Dendritic cell treated with granulocyte-macrophage colony-stimulating factor and Interleukin-4, amounts not matched to agents 40 ng/mL and 50 ng/mL, for 4 days (primary cell): ENCODE data around the gene ADORA2A.

Source experiments
- H3K27ac Mint-ChIP-seq: one replicate; pipeline ENCODE4 v1.8.0; 2022; ENCODE audit warnings: mild to moderate bottlenecking, mixed read lengths
- H3K27me3 Mint-ChIP-seq: one replicate; pipeline ENCODE4 v1.8.0; 2022; ENCODE audit warnings: mild to moderate bottlenecking, mixed read lengths
- H3K36me3 Mint-ChIP-seq: one replicate; pipeline ENCODE4 v1.8.0; 2022; ENCODE audit warnings: low read depth, mixed read lengths
- H3K4me1 Mint-ChIP-seq: one replicate; pipeline ENCODE4 v1.8.0; 2022; ENCODE audit warnings: low read depth, mixed read lengths
- H3K4me3 Mint-ChIP-seq: one replicate; pipeline ENCODE4 v1.8.0; 2022; ENCODE audit warnings: mild to moderate bottlenecking, moderate library complexity, mixed read lengths
- H3K9me3 Mint-ChIP-seq: one replicate; pipeline ENCODE4 v1.8.0; 2022; ENCODE audit warnings: mixed read lengths
- intact Hi-C: fragments of 100-400 bp; cut with micrococcal nuclease; formaldehyde crosslinking; loops from one replicate; pipeline ENCODE4 v1.15.0; 2022

The ADORA2A gene

DNA sequence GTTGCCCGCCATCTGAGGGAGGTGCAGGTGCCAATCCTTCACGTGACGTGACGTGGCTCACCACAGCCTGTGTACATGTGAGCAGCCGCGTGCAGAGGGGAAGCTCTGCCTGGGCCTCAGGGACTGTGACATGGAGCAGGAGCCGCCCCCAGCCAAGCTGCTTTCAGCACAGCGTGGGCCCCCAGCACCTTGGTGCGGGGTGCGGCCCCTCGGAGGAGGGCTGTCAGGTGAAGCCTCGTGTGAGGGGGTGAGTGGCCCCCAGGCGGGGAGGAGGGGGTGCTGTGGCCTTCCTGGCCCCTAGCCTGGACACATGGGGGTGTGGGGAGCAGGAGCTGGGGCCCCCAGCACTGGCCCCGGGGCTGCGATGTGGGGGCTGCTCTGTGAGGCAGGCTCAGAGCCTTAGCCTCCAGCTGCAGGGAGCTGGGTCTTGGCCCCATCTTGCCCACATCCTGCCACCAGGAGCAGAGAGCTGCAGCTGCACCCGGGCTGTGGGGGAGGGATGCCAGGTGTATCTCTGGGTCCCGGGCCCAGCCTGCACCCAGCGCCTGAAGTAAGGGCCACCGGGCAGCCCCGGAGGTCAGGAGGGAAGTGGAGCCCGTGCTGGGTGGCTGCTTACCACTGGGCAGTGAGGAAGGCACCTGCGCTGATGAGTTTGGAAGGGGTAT, at the start of gene ADORA2A:
Gene ADORA2A, plus strand, starts transcription at position 100 of the 665 bp plus-strand sequence. CDS start 5,806 bp downstream, outside the sequence.
- peaks cover 22% of the 10 kb centered on the region for H3K27me3 Mint-ChIP-seq
- no peaks in the 10 kb centered on the region for H3K36me3 Mint-ChIP-seq
- intact Hi-C loops: no loop called here
- peak within 1 kb of the TSS; percentile 38 for H3K27ac Mint-ChIP-seq
- peaks cover 80% of the 10 kb centered on the region for H3K4me1 Mint-ChIP-seq
- no peaks in the 10 kb centered on the region for H3K9me3 Mint-ChIP-seq
- H3K4me3 Mint-ChIP-seq: no peak within 1 kb of the TSS

DNA sequence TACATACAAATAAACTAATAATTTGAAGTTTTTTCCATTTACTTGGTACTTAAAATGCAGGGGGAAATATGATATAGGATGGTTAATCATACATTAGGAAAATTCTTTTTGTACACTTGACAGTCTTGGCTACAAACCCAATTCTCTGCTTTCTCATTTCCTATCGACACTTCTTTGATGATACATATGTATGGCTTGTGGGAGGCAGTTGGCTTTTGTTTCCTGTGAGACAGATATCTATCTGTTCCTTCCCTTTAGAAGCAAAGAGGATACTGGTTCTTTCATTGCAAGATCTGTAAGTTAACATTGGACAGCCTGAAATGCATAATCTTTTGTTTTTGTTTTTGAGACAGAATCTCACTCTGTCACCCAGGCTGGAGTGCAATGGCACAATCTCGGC, 47.9 kb upstream of the ADORA2A start:
- H3K9me3 Mint-ChIP-seq: no peaks in the 10 kb centered on the region
- H3K27ac Mint-ChIP-seq: no peak overlapping the region
- no peaks in the 10 kb centered on the region for H3K27me3 Mint-ChIP-seq
- H3K36me3 Mint-ChIP-seq: peaks cover 12% of the 10 kb centered on the region
- intact Hi-C loops: no loop called here
- H3K4me3 Mint-ChIP-seq: no peak overlapping the region
- H3K4me1 Mint-ChIP-seq: peaks cover 38% of the 10 kb centered on the region

DNA sequence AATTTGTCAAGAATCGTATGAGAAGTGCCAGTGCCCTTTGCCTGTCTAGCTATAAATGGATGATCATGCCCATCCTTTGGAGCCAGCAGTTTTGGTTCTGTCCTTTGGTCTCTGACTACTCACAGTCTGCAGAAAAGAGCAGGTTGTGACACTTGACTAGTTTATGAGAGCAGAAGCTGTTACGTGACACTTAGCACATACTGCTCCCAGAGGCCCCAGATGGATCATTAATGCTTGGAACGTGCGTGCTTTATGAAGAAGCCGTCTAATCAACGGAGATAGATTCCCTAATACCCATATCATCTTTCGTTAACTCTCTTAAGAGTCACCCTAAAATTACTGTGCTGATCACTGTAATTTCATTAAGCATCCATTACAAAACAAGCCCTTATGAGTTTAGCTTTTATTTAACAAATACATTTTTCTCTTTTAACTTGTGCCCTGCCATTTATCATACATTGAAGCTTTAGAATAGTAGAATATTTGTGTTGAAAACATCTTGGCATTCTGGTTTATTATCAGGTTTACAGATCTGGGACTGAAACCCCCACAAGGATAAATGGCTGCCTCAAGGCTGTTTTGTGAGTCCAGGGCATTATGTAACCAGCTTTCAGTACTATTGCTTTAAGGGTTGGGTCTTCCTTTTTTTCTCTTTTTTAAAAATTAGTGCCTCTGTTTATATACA, 47.0 kb upstream of the ADORA2A start:
- Mint-ChIP-seq H3K27ac (no peak overlapping the region), H3K9me3 (no peaks in the 10 kb centered on the region), H3K36me3 (peaks cover 12% of the 10 kb centered on the region), H3K4me3 (no peak overlapping the region), H3K4me1 (peaks cover 34% of the 10 kb centered on the region), H3K27me3 (no peaks in the 10 kb centered on the region)
- intact Hi-C loops: no loop called here

- H3K9me3 Mint-ChIP-seq: no peaks in the 10 kb centered on the region
- no peaks in the 10 kb centered on the region for H3K27me3 Mint-ChIP-seq
- no peak overlapping the region for H3K27ac Mint-ChIP-seq
- no peak overlapping the region for H3K4me3 Mint-ChIP-seq
- H3K36me3 Mint-ChIP-seq: peaks cover 8% of the 10 kb centered on the region
- intact Hi-C loops: no loop called here
- H3K4me1 Mint-ChIP-seq: peaks cover 34% of the 10 kb centered on the region
These were observed 46.5 kb upstream of the ADORA2A start for GRCh38 chr22:24380905-24381230.

DNA sequence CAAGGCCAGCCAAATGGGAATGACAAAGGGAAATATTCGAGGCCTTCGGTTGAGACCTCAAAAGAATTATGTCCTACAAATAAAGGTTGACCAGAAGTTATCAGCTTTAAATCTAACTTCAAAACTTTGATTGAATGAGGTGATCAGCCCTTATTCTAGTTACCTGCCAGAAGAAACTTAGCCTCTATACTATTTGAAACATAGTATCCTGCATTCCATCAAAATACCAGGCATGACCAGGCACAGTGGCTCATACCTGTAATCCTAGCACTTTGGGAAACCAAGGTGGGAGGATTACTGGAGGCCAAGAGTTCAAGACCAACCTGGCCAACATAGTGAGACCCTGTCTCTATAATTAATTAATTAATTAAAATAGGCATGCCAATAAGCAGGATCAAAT, 44.3 kb upstream of the ADORA2A start:
- Mint-ChIP-seq H3K27ac (peak overlapping the region; percentile 52), H3K4me3 (no peak overlapping the region), H3K36me3 (no peaks in the 10 kb centered on the region), H3K4me1 (peaks cover 30% of the 10 kb centered on the region), H3K27me3 (no peaks in the 10 kb centered on the region), H3K9me3 (no peaks in the 10 kb centered on the region)
- intact Hi-C loops: no loop called here

DNA sequence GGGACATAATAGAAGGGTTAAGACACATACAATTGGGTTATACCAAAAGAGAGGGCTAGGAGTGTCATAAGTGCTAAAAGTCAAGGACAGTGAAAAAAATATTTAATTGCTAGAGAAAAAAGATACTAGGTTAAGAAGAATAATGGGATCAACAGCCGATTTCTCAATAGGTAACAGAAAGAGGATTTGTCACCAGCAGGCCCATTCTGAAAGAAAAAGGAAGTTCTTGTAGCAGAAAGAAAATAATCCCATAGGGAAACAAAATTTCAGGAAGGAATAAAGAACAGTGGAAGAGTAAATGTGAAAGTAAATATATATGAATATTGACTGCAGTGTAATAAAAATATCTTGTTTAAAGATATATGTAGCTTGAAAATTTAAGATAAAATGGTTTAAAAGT, 43.3 kb upstream of the ADORA2A start:
- intact Hi-C loops: no loop called here
- H3K9me3 Mint-ChIP-seq: no peaks in the 10 kb centered on the region
- H3K27ac Mint-ChIP-seq: peak overlapping the region; percentile 52
- H3K4me3 Mint-ChIP-seq: no peak overlapping the region
- H3K4me1 Mint-ChIP-seq: peaks cover 30% of the 10 kb centered on the region
- H3K27me3 Mint-ChIP-seq: no peaks in the 10 kb centered on the region
- no peaks in the 10 kb centered on the region for H3K36me3 Mint-ChIP-seq

GRCh38 chr22:24386937-24387471, 40.4 kb upstream of the ADORA2A start:
- Mint-ChIP-seq H3K27ac (no peak overlapping the region), H3K4me1 (peaks cover 49% of the 10 kb centered on the region), H3K9me3 (no peaks in the 10 kb centered on the region), H3K27me3 (no peaks in the 10 kb centered on the region), H3K36me3 (no peaks in the 10 kb centered on the region), H3K4me3 (no peak overlapping the region)
- intact Hi-C loops: no loop called here

GRCh38 chr22:24389680-24390079, 37.7 kb upstream of the ADORA2A start:
- peak overlapping the region; percentile 59 for H3K27ac Mint-ChIP-seq
- no peaks in the 10 kb centered on the region for H3K27me3 Mint-ChIP-seq
- intact Hi-C loops: no loop called here

DNA sequence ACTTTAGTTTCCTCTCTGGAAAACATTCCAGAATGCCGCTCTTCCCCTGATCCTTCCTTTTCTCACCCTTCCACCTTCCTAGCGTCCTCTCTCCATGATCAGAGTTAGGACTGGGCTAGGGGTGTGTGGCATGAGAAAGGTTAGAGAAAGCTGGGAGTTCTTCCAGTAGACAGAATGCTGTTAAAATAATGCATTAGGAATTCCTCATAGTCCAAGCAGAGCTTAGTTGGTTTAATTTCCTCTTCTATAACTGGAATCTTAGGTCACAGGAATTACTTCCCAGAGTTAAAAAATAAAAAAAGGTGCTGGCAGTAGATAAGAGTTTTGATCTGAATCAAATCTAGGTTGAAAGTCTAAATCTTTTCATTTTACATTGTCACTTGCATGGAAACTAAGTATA, 37.2 kb upstream of the ADORA2A start:
- no peak overlapping the region for H3K4me3 Mint-ChIP-seq
- intact Hi-C loops: no loop called here
- H3K9me3 Mint-ChIP-seq: no peaks in the 10 kb centered on the region
- peaks cover 47% of the 10 kb centered on the region for H3K4me1 Mint-ChIP-seq
- peaks cover 8% of the 10 kb centered on the region for H3K36me3 Mint-ChIP-seq
- H3K27me3 Mint-ChIP-seq: no peaks in the 10 kb centered on the region
- H3K27ac Mint-ChIP-seq: peak overlapping the region; percentile 59

More at GRCh38 chr22:24389680-24390079, 37.7 kb upstream of the ADORA2A start:
- no peak overlapping the region for H3K4me3 Mint-ChIP-seq
- no peaks in the 10 kb centered on the region for H3K9me3 Mint-ChIP-seq
- peaks cover 46% of the 10 kb centered on the region for H3K4me1 Mint-ChIP-seq
- peaks cover 3% of the 10 kb centered on the region for H3K36me3 Mint-ChIP-seq

DNA sequence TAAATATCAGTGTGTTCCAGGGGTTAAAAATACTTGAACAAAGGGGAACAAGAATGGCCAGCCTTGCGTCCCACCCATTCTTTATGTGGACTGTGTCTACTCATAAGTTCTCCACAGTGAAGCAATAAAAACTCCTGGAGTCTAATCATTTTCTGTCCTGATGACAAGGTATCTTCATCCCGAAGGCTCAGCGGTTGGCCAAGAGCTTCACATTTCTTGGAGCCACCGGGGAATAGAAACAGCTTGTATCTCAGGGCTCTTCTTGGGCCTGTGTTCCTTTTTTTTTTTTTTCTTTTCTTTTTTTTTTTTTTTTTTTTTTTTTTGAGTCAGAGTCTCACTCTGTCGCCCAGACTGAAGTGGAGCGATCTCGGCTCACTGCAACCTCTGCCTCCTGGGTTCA, 36.8 kb upstream of the ADORA2A start:
- Mint-ChIP-seq H3K9me3 (no peaks in the 10 kb centered on the region), H3K36me3 (peaks cover 12% of the 10 kb centered on the region), H3K4me1 (peaks cover 51% of the 10 kb centered on the region), H3K27ac (peak overlapping the region; percentile 59), H3K27me3 (no peaks in the 10 kb centered on the region), H3K4me3 (no peak overlapping the region)
- intact Hi-C loops: no loop called here

DNA sequence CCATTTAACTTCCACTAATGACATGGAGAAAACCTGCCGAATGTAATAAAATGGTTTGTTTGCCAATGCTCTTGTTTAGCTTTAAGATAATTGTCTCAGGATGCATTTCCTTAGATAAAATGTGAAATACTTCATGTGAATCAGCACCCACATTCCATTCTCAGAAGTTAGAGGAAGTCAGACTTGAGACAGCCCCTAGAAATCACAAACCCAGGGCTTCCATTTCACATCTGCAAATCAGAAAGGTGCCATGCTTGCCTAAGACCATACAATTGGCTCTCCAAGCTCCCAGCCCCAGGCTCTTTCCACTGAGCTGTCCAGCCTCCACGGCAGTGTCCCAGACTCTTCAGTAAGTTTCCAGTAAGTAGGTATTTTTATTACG, 35.6 kb upstream of the ADORA2A start:
- Mint-ChIP-seq H3K27me3 (no peaks in the 10 kb centered on the region), H3K4me1 (peaks cover 51% of the 10 kb centered on the region), H3K27ac (peak overlapping the region; percentile 59), H3K4me3 (no peak overlapping the region), H3K36me3 (peaks cover 21% of the 10 kb centered on the region), H3K9me3 (no peaks in the 10 kb centered on the region)
- intact Hi-C loops: no loop called here

DNA sequence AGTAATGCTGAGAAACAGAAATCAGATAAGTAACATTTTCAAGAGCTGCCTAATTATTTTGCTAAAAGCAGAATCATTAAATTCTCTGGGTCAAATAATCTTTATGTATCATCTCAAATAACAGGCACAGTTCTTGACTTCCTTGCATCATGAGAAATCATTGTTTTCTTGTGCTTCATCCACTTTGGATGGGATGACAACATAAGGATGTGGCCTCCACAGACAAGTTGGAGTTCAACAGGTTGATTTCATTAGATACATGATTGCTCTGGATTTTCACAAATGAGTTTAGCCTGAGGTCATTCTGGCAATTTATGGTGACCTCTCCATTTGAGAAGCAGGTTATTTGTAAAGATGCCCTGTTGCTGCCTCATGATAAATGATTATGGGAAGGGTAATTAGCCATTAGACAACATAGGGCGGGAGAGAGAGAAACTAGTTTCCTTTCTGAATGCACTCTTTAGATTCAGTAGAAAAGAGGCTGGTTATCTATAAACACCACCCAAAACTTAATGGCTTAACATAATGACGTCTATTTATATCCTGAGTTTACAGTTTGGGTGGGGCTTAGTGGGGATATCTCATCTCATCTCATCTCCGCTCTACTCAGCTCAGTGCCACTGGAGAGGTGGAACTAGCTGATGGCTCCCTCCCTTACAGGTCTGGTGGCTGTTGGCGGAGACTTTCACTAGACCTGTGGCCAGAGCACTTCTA, 35.0 kb upstream of the ADORA2A start:
- intact Hi-C loops: no loop called here
- Mint-ChIP-seq H3K27ac (peak overlapping the region; percentile 59), H3K4me1 (peaks cover 46% of the 10 kb centered on the region), H3K36me3 (peaks cover 25% of the 10 kb centered on the region), H3K4me3 (no peak overlapping the region), H3K27me3 (no peaks in the 10 kb centered on the region), H3K9me3 (no peaks in the 10 kb centered on the region)

DNA sequence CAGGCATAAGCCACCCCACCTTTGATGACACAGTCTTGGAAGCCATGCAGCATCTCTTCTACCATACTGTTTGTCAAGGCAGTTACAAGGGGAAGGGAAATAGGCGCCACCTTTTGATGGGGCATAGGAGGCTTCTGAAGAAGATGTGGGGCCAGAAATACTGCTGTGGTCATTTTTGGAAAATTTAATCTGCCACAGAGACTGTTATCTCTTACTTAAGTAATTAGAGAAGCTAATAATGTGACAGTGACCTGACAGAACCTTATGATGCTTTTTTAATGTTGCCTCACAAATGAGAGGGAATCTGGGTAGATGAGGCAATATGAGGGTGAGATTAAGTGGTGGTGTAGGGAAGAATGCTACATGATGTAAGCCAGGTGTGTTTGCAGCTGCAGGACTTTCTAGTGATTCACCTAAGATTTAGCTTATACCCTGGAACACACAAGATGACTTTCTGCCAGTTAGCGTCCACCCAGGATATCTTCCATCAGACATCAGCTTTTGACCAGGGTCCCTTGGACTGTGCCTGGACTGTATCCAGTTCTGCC, 34.3 kb upstream of the ADORA2A start:
- Mint-ChIP-seq H3K9me3 (no peaks in the 10 kb centered on the region), H3K36me3 (peaks cover 29% of the 10 kb centered on the region), H3K4me1 (peaks cover 52% of the 10 kb centered on the region), H3K27me3 (no peaks in the 10 kb centered on the region), H3K4me3 (no peak overlapping the region), H3K27ac (no peak overlapping the region)
- intact Hi-C loops: no loop called here

- no peak overlapping the region for H3K4me3 Mint-ChIP-seq
- no peak overlapping the region for H3K27ac Mint-ChIP-seq
- peaks cover 37% of the 10 kb centered on the region for H3K36me3 Mint-ChIP-seq
- intact Hi-C loops: no loop called here
- H3K4me1 Mint-ChIP-seq: peaks cover 59% of the 10 kb centered on the region
- H3K27me3 Mint-ChIP-seq: no peaks in the 10 kb centered on the region
- no peaks in the 10 kb centered on the region for H3K9me3 Mint-ChIP-seq
These were observed 33.6 kb upstream of the ADORA2A start for GRCh38 chr22:24393848-24394247.
